RKO (cell line): Measurements from ENCODE around the gene SIK3.

Experiments
- DNase-seq: peaks from one replicate; pipeline ENCODE4 v3.0.0-alpha.2; 2016; ENCODE audit warnings: low spot score

Gene SIK3

GRCh38 chr11:116793772-116794097, 304.5 kb downstream of the SIK3 start:
- no peak for DNase-seq
